AG04449 (cell line): ENCODE measurements around the gene CCDC158.
"Not testable (repeated sequence)": the region's sequence is repeated elsewhere in the genome, so short reads cannot be mapped to it uniquely, and the experiment has no call there.

Experiments used
- CTCF ChIA-PET: fragments of 350-600 bp; formaldehyde crosslinking; extraction: SDS; loops from one replicate; lab custom pipeline; 2021; ENCODE audit warnings: antibody characterized with exemption; lab: Yijun Ruan, JAX
- POLR2A ChIA-PET: fragments of 400-600, 350-600 bp; formaldehyde crosslinking; extraction: SDS; loops from one replicate; lab custom pipeline; 2020; ENCODE audit warnings: antibody characterized with exemption, inconsistent platforms; lab: Yijun Ruan, JAX
- DNase-seq: peaks from one replicate; pipeline ENCODE4 v3.0.0-alpha.2; 2010; ENCODE audit warnings: low read depth, low spot score
- H3K4me3 ChIP-seq: 2 replicates; pipeline ENCODE4 v1.5.1; 2011; ENCODE audit warnings: low read depth, mild to moderate bottlenecking, control low read depth, low read length
- TF ChIP-seq, protein P1 (sequence below): IDR thresholded peaks from one replicate; pipeline ENCODE4 v1.5.1; 2011; ENCODE audit warnings: mild to moderate bottlenecking, moderate library complexity, low read length, control low read depth, inconsistent platforms; ENCODE audit not compliant: insufficient read depth; ENCODE audit errors: missing control alignments

The CCDC158 gene

DNA sequence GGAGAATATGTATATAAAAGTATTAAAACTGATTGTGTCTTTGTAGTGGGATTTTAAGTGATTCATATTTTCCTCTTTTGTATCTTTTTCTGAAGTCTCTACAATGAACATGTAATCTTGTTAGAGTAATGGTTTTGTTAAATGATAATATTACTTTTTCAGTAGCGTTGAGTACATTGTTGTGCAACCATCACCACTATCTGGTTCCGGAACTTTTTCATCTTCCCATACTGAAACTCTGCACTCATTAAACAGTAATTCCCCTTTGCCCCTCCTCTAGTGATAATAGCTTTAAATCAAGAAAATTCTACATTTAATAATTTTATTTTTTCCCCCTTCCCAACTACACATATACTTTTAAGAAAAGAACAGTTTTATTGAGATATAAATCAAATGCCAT is 37.4 kb upstream of the CCDC158 start:
- no peak for DNase-seq
- CTCF ChIA-PET = interaction anchor here (1.5 to 1.9 kb wide), 2 partner anchors 28 to 47 kb away, joined by 6 to 7 read pairs; no protein-coding TSS in a partner anchor
- POLR2A ChIA-PET = no interaction called here
- TF ChIP-seq, protein P1, sequence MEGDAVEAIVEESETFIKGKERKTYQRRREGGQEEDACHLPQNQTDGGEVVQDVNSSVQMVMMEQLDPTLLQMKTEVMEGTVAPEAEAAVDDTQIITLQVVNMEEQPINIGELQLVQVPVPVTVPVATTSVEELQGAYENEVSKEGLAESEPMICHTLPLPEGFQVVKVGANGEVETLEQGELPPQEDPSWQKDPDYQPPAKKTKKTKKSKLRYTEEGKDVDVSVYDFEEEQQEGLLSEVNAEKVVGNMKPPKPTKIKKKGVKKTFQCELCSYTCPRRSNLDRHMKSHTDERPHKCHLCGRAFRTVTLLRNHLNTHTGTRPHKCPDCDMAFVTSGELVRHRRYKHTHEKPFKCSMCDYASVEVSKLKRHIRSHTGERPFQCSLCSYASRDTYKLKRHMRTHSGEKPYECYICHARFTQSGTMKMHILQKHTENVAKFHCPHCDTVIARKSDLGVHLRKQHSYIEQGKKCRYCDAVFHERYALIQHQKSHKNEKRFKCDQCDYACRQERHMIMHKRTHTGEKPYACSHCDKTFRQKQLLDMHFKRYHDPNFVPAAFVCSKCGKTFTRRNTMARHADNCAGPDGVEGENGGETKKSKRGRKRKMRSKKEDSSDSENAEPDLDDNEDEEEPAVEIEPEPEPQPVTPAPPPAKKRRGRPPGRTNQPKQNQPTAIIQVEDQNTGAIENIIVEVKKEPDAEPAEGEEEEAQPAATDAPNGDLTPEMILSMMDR = no peak
- no peak overlapping the region for H3K4me3 ChIP-seq

DNA sequence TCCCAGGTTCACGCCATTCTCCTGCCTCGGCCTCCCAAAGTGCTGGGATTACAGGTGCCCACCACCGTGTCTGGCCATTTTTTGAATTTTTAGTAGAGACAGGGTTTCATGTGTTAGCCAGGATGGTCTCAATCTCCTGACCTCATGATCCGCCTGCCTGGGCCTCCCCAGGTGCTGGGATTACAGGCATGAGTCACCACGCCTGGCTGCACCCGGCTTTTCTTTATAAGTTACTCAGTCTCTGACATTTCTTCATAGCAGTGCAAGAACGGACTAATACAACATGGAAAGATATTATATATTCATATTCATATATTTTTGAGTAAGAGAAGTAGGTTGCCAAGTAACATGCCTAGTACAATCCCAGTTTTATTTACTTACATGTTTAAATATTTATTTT is 36.9 kb upstream of the CCDC158 start:
- POLR2A ChIA-PET = no interaction called here
- TF ChIP-seq, protein P1 = no peak
- no peak for DNase-seq
- CTCF ChIA-PET = no interaction called here
- no peak overlapping the region for H3K4me3 ChIP-seq

DNA sequence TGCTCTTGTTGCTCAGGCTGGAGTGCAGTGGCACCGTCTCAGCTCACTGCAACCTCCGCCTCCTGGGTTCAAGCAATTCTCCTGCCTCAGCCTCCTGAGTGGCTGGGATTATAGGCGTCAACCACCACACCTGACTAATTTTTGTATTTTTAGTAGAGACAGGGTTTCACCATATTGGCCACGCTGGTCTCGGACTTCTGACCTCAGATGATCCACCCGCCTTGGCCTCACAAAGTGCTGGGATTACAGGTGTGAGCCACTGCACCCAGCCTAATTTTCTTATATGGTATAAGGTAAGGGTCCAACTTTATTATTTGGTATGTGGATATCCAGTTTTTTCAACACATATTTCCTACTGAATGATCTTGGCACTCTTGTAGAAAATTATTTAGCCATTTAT is 33.1 kb upstream of the CCDC158 start:
- not testable (repeated sequence) for DNase-seq

DNA sequence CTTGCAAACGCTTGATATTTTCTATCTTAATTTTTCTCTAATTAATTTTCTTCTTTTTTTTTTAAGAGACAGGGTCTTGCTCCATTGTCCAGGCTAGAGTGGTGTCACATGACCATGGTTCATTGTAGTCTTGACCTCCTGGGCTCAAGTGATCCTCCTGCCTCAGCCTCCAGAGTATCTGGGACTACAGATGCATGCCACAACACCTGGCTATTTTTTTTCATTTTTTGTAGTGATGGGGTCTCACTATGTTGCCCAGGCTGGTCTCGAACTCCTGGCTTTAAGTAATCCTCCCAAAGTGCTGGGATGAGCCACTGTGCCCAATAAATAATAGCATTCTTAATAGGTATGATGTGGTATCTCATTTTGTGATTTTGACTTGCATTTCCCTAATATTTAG is 32.3 kb upstream of the CCDC158 start:
- no peak for DNase-seq
- POLR2A ChIA-PET = no interaction called here
- TF ChIP-seq, protein P1 = no peak
- H3K4me3 ChIP-seq = no peak overlapping the region
- CTCF ChIA-PET = no interaction called here

More for the DNA sequence above, 33.1 kb upstream of the CCDC158 start:
- H3K4me3 ChIP-seq, POLR2A ChIA-PET, CTCF ChIA-PET: not testable (repeated sequence)

DNA sequence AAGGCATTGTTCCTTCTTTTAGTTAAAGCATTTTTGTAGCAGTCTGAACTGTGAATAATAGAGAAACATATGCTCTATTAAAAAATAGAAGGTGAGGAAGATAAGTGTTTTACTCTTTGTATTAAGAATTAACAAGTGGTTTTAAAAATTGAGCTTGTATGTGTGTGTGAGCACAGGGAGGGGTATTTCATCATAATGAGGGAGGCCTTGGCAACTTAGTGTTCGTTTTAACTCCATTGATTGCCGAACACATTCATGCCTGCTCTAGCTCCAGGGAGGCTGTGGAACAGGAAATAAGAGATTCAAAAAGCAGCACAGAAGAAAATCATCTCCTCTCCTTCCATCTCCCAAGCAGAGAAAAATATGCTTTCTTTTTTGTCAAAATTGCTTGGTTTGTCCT is 28.9 kb upstream of the CCDC158 start:
- DNase-seq = no peak
- ChIA-PET POLR2A (no interaction called here), CTCF (interaction anchor here (1.0 to 3.7 kb wide), 5 partner anchors 14 to 754 kb away, joined by 3 to 16 read pairs (median 3); partner anchors contain the start of gene SHROOM3)

DNA sequence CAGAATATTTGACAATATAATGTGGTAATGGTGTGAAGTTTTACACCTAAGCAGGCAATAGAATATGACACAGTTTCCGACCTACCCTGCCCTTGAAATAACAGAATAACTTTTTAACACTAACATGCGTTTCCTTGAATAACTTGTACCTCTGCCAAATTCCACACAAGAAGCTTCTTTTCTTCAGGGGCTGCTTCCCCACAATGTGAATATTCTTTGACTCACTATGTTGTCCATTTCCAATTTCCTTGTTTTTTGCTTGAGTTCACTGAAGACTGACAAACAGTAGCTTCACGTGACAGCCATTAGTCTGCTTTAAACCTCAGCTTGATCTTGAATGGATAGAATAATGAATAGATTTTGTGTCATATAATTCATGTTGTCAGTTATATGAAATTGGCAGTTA is 28.4 kb upstream of the CCDC158 start:
- H3K4me3 ChIP-seq = no peak overlapping the region
- no peak for DNase-seq
- TF ChIP-seq, protein P1 = no peak
- POLR2A ChIA-PET = no interaction called here
- CTCF ChIA-PET = interaction anchor here (1.0 to 3.7 kb wide), 5 partner anchors 14 to 754 kb away, joined by 3 to 16 read pairs (median 3); partner anchors contain the start of gene SHROOM3

More for the DNA sequence above, 28.9 kb upstream of the CCDC158 start:
- H3K4me3 ChIP-seq = no peak overlapping the region
- TF ChIP-seq, protein P1 = no peak

DNA sequence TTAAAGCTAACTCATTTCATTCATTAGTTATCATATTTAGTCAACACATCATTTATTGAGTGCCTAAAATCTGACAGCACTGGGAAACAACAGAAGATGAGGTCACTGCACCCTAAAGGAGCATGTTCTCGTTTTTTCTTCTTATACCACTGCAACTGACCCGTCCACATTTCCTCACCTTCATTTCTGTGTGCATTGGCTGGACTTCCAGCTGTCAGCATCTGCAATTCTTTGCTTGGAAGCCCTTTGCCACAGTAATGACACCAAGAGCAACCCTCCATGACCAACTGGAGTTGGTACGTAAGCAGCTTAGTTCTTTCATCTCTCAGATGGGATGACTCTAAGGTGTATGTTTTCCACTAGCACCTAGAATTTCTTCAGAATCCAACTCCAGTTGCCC is 27.3 kb upstream of the CCDC158 start:
- TF ChIP-seq, protein P1 = no peak
- H3K4me3 ChIP-seq = no peak overlapping the region
- ChIA-PET POLR2A (no interaction called here), CTCF (interaction anchor here (0.9 to 4.7 kb wide), 4 partner anchors 13 to 57 kb away, joined by 3 to 27 read pairs (median 10); partner anchors contain the start of gene SHROOM3)
- no peak for DNase-seq
